HL-60/S4 treated with phorbol 12-myristate 13-acetate at 8.2 ng/mL for 4 days and 3 days (cell line): ENCODE results near the gene SLC9A9.
"Not testable (repeated sequence)": the region's sequence is repeated elsewhere in the genome, so short reads cannot be mapped to it uniquely, and the experiment has no call there.

ENCODE experiments used
- in situ Hi-C: fragments of 300-500 bp; cut with MboI; formaldehyde crosslinking; loops from 2 replicates; pipeline ENCODE4 v1.15.0; 2022; ENCODE audit warnings: low sequenced_read_pairs

SLC9A9 gene

DNA sequence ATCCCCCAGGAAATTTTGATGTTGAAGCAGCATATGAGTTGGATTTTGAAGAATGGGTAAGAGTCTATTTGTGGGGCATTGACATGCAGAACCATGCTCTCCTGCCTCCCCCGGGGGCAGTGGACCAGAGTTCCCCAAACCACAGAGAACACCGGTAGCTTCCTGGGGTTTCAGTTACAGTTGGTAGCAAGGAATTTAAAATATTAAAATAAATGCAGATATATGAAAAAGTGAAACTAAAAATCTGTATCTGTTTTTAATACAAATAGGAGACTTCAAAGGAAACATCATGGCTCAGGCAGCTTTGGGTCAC lies 37.4 kb downstream of the SLC9A9 start:
- in situ Hi-C loops, result no loop called here

- in situ Hi-C loops, result no loop called here
Measured at GRCh38 chr3:143810166-143810952, 37.9 kb downstream of the SLC9A9 start.

GRCh38 chr3:143809121-143809621 lies 39.1 kb downstream of the SLC9A9 start:
- in situ Hi-C loops, result no loop called here

GRCh38 chr3:143808030-143808429 lies 40.2 kb downstream of the SLC9A9 start:
- in situ Hi-C loops, result no loop called here

GRCh38 chr3:143806038-143806437 lies 42.2 kb downstream of the SLC9A9 start:
- in situ Hi-C loops, result no loop called here

GRCh38 chr3:143805476-143805875 lies 42.8 kb downstream of the SLC9A9 start:
- in situ Hi-C loops, result not testable (repeated sequence)

DNA sequence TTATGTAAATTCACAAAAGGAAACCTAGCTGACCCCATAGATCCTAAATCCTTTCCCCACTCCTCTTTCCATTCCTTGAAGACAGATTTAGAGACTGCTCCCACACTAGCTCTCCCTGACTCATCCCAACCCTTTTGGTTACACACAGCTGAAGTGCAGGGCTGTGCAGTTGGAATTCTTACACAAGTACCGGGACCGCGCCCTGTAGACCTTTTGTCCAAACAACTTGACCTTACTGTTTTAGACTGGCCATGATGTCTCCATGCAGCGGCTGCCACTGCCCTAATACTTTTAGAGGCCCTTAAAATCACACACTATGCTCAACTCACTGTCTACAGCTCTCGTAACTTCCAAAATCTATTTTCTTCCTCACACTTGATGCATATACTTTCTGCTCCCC lies 47.2 kb downstream of the SLC9A9 start:
- in situ Hi-C loops, result not testable (repeated sequence)

DNA sequence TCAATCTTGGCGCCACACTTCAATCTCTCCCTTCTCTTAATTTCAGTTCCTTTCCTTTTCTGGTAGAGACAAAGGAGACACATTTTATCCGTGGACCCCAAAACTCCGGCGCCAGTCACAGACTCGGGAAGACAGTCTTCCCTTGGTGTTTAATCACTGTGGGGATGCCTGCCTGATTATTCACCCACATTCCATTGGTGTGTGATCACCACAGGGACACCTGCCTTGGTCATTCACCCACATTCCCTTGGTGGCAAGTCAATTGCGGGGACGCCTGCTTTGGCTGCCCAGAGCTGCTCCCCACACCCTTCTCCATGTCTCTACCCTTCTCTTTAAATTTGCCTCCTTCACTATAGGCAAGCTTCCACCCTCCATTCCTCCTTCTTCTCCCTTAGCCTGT lies 50.1 kb downstream of the SLC9A9 start:
- in situ Hi-C loops, result not testable (repeated sequence)

GRCh38 chr3:143795874-143796273 lies 52.4 kb downstream of the SLC9A9 start:
- in situ Hi-C loops, result no loop called here

DNA sequence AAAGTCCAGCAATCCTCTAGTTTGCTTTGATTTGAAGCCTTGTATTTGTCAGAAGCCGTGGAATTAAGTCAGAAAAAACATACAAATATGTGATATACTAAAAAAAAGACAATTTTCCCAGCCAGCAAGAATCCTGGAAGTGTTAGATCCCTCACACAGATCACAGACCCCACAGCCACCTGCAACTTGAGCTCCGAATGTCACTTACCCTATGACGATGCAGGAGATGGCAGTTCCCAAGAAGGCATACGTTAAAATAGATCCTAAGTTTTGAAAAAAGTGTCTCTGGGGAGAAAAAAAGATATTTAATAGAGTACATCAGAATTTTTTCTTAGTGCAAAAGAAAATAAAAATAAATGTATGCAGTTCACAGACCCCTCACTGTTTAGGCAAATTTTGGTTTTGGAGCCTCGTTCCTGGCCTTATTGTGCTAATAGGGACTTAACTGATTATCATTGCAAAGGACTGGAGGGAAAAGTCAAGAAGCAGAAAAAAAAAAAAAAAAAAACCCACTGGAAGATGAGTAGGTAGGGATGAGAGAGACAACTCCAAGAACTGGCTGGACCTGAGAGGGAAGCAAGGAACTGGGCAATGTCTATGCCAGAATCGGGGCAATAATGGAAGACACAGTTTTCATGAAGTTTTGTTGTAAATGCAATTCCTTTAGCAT lies 53.3 kb downstream of the SLC9A9 start:
- in situ Hi-C loops, result no loop called here

- in situ Hi-C loops, result no loop called here
Measured at GRCh38 chr3:143793971-143794370, 54.3 kb downstream of the SLC9A9 start.

DNA sequence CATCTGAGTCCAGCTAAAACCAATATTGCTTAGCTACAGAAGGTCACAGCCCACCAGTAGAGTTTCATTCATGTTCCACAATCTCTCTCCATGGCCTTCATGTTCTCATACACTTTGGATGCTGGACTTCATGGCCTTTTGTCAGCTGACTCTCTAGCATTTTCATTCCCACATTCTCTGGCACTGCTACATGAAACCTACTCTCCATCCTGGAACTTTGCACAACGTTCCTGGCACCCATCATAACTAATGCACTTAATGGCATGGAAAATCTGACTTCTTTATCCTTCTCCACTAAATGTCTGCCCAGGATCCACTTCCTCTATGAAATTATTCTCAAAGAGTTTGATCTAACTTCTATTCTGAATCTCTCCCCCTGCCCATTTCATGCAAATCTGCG lies 56.9 kb downstream of the SLC9A9 start:
- in situ Hi-C loops, result no loop called here

- in situ Hi-C loops, result no loop called here
Measured at GRCh38 chr3:143786219-143787191, 61.8 kb downstream of the SLC9A9 start.

DNA sequence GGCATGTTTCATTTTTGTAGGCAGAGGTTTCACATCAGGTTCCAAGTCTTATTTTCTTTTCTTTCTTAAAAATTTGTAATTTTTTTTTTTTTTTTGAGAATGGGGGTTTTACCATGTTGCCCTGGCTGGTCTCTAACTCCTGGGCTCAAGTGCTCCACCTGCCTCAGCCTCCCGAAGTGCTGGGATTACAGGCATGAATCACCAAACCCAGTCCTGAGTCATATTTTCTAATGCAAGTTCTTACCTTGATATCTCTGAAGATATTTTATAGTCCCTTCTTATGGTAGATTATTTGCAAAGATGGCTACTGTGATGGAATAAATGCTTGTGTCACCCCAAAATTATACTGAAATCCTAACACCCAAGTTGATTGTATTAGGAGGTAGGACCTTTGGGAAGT lies 63.8 kb downstream of the SLC9A9 start:
- in situ Hi-C loops, result no loop called here

- in situ Hi-C loops, result no loop called here
Measured at GRCh38 chr3:143783851-143784370, 64.4 kb downstream of the SLC9A9 start.

GRCh38 chr3:143775459-143775858 lies 72.8 kb downstream of the SLC9A9 start:
- in situ Hi-C loops, result no loop called here

DNA sequence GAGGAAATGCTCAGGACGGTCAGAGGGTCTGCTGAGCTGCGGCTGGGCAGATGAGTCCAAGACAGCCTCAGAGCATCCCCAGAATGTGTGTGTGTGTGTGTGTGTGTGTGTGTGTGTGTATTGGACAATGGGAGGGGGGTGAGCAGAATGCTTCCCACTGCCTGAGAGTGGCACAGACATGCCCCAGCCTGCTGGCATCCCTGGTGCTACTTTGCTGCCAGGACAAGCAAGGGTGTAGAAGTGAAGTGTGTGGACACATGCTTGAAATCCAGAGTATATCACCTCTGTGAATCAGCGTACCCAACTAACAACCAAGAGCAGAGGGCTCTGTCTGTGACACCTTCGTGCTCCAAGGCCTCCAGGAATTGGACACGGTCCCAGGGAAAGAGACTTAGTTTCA lies 76.3 kb downstream of the SLC9A9 start:
- in situ Hi-C loops, result no loop called here

GRCh38 chr3:143771258-143771657 lies 77.0 kb downstream of the SLC9A9 start:
- in situ Hi-C loops, result no loop called here

- in situ Hi-C loops, result no loop called here
Measured at GRCh38 chr3:143770391-143770790, 77.9 kb downstream of the SLC9A9 start.

DNA sequence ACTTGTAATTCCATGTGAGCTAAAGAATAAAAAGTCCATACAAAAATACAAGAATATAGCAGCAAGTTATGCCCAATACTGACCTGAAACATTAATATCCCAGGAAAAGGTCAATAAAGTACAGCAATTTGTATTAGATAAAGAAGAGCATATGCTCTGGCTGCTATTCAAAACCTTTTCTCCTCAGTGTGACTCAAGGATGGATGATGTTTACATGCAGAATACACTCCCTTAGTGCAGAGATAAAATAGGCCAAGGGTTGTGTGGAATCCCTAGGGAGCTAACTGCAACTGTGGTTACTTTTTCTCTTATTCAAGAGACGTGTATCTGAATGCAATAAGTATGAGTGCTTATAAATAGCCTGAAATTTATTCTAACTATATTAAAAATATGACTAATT lies 78.7 kb downstream of the SLC9A9 start:
- in situ Hi-C loops, result no loop called here

GRCh38 chr3:143764840-143765239 lies 83.4 kb downstream of the SLC9A9 start:
- in situ Hi-C loops, result no loop called here
